Neural crest cell (in vitro differentiated cells): ENCODE measurements around the gene CUBN. TPM values are rescaled to one million over a fixed set of nuclear protein-coding genes. Genes with fewer than 3 reads are reported as not detected.
A peak's percentile ranks its signal among the peaks of the same experiment; 100 is the strongest.

Source experiments
- DNase-seq: peaks from one replicate; pipeline ENCODE4 v3.0.0; 2021; ENCODE audit warnings: low read depth, mixed read lengths, low spot score
- H3K27ac Mint-ChIP-seq: one replicate; pipeline ENCODE4 v1.8.0; 2021; ENCODE audit warnings: mild to moderate bottlenecking, mixed read lengths; ENCODE audit not compliant: unreplicated experiment
- H3K27me3 Mint-ChIP-seq: 2 replicates; pipeline ENCODE4 v1.8.0; 2021; ENCODE audit warnings: low read depth, mild to moderate bottlenecking, mixed read lengths
- H3K36me3 Mint-ChIP-seq: 2 replicates; pipeline ENCODE4 v1.8.0; 2021; ENCODE audit warnings: low read depth, mild to moderate bottlenecking, mixed read lengths
- H3K4me1 Mint-ChIP-seq: 2 replicates; pipeline ENCODE4 v1.8.0; 2021; ENCODE audit warnings: mixed read lengths
- H3K4me3 Mint-ChIP-seq: one replicate; pipeline ENCODE4 v1.8.0; 2021; ENCODE audit warnings: mild to moderate bottlenecking, mixed read lengths
- H3K9me3 Mint-ChIP-seq: 2 replicates; pipeline ENCODE4 v1.8.0; 2021; ENCODE audit warnings: mixed read lengths
- CTCF ChIP-seq: fragments of 200-600 bp; sonication (generic); conservative IDR thresholded peaks from 2 replicates; pipeline ENCODE4 v1.5.0; 2021; ENCODE audit warnings: antibody characterized with exemption, mild to moderate bottlenecking
- total RNA-seq: library from RNA; stranded (reverse); gene quantifications from 2 replicates; pipeline ENCODE4 v1.2.1, GENCODE V29; 2021

Gene CUBN
- total RNA-seq, 1 donor from 2014 or later = 2.2 TPM

- Mint-ChIP-seq H3K9me3 (peaks cover 14% of the 10 kb centered on the region), H3K36me3 (peaks cover 3% of the 10 kb centered on the region), H3K4me1 (peaks cover 20% of the 10 kb centered on the region), H3K27ac (no peak overlapping the region), H3K4me3 (no peak overlapping the region), H3K27me3 (no peaks in the 10 kb centered on the region)
- peak; percentile 57 for TF ChIP-seq CTCF
- DNase-seq = peak; percentile 52
These were observed 238.0 kb downstream of the CUBN start for GRCh38 chr10:16891375-16892313.

GRCh38 chr10:16890691-16891090 is 238.9 kb downstream of the CUBN start:
- no peak for DNase-seq
- Mint-ChIP-seq H3K27me3 (no peaks in the 10 kb centered on the region), H3K36me3 (no peaks in the 10 kb centered on the region), H3K9me3 (peaks cover 9% of the 10 kb centered on the region), H3K4me1 (peaks cover 20% of the 10 kb centered on the region), H3K27ac (no peak overlapping the region), H3K4me3 (no peak overlapping the region)
- no peak for TF ChIP-seq CTCF

- Mint-ChIP-seq H3K9me3 (peaks cover 3% of the 10 kb centered on the region), H3K36me3 (no peaks in the 10 kb centered on the region), H3K27me3 (no peaks in the 10 kb centered on the region), H3K27ac (no peak overlapping the region), H3K4me1 (peaks cover 11% of the 10 kb centered on the region), H3K4me3 (no peak overlapping the region)
- DNase-seq = no peak
- no peak for TF ChIP-seq CTCF
These were observed 242.0 kb downstream of the CUBN start for GRCh38 chr10:16887565-16887964.

- no peak for TF ChIP-seq CTCF
- no peaks in the 10 kb centered on the region for H3K27me3 Mint-ChIP-seq
- no peak overlapping the region for H3K4me3 Mint-ChIP-seq
- peaks cover 3% of the 10 kb centered on the region for H3K9me3 Mint-ChIP-seq
- H3K36me3 Mint-ChIP-seq = no peaks in the 10 kb centered on the region
- no peak for DNase-seq
- H3K27ac Mint-ChIP-seq = no peak overlapping the region
- H3K4me1 Mint-ChIP-seq = peaks cover under 1% of the 10 kb centered on the region
These were observed 243.6 kb downstream of the CUBN start for GRCh38 chr10:16886031-16886430.

- Mint-ChIP-seq H3K27me3 (no peaks in the 10 kb centered on the region), H3K9me3 (peaks cover 3% of the 10 kb centered on the region), H3K4me3 (no peak overlapping the region), H3K27ac (no peak overlapping the region), H3K36me3 (no peaks in the 10 kb centered on the region), H3K4me1 (peaks cover 6% of the 10 kb centered on the region)
- no peak for DNase-seq
- no peak for TF ChIP-seq CTCF
These were observed 245.1 kb downstream of the CUBN start for GRCh38 chr10:16884497-16884896.
